GM20431 (cell line): Measurements from ENCODE around the gene WASHC2A.
"Not testable (repeated sequence)": the region's sequence is repeated elsewhere in the genome, so short reads cannot be mapped to it uniquely, and the experiment has no call there.

Experiments used
- in situ Hi-C: fragments of 300-500 bp; cut with MseI, MboI; formaldehyde crosslinking; loops from one replicate; pipeline ENCODE4 v1.15.0; 2020; ENCODE audit warnings: low sequenced_read_pairs; ENCODE audit not compliant: unreplicated experiment

Gene WASHC2A

DNA sequence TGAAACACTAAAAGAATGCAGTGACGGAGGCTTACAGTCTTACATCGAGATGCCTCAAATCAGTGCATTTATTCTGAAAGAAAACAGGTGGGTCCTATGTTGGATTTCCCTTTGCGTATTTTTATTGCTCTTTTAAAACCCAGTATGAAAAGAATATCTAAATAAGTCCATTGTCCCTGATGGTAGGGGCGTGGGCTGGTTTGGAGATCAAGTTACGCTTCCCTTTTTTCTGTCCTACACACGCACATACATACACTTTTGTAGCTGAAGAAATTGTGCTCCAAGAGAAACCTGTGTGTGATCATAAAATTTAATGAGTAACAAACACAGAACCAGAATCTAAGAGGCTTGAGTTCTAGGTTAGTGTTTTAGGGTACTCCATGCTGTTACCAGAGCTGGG, 64.6 kb downstream of the WASHC2A start:
- in situ Hi-C loops: not testable (repeated sequence)

GRCh38 chr10:50132841-50133240, 65.1 kb downstream of the WASHC2A start:
- in situ Hi-C loops: not testable (repeated sequence)

DNA sequence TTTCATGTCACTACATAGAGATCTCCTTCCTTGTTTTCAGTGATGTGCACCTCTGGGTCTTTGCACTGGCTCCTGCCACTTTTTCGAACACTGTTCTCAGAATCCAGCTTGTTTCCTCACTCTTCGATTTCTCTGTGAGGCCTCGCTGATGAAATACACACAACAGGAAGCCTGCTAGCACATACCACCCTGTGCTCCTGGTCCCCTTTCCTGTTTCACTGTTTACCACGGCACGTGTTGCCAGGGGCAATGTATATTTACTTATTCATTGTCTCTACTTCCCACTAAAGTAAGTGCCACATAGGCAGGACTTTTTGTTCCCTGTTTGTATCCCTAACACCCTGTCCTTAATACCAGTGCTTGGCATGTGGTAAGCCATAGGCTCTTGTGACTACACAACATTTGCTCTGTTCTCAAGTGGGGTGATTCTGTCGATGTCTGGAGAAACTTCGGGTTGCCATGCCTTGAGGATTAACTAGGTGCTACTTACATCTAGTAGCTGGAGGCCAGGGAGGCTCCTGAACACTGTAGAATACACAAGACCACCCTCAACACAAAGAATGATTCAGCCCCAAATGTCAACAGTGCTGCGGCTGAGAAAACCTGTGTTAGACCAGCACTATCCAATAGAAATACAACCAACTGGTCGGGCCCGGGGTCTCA, 75.9 kb downstream of the WASHC2A start:
- in situ Hi-C loops: not testable (repeated sequence)

DNA sequence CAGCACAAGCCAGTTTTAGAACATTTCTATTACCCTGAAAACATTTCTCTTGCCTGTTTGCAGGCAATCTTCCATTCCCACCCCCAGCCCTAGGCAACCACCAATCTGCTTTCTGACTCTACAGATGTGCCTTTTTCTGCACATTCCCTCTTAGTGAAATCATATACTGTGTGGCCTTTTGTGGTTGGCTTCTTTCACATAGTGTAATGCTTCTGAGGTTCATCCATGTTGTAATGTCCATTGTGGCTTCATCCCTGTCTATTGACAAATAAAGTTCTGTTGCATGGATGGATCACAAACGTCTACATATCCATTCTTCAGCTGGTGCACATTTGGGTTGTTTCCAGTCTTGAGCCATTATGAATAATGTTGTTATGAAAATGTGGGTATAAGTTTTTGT, 77.8 kb downstream of the WASHC2A start:
- in situ Hi-C loops: not testable (repeated sequence)

GRCh38 chr10:50152792-50153272, 85.1 kb downstream of the WASHC2A start:
- in situ Hi-C loops: no loop called here

- in situ Hi-C loops: not testable (repeated sequence)
Observed at GRCh38 chr10:50157868-50158267, 90.1 kb downstream of the WASHC2A start.

DNA sequence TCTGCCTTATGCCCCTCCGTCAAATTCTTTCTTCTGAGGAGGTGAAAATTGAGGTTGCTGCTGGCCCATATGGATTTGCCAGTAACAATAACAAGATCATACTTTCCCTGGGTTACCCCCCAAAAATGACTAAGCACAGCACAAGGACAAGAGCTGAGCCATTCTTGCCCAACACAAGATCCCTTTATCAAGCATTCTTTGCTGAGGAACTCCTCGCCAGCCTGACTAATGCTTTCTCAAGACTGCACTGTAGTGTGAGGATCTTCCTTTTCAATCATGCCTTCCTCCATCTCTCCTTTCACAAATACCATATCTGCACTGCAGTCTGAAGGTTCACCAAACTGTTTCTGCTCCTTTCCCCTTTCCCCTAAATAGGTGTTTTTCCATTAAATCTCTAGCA, 92.1 kb downstream of the WASHC2A start:
- in situ Hi-C loops: not testable (repeated sequence)

DNA sequence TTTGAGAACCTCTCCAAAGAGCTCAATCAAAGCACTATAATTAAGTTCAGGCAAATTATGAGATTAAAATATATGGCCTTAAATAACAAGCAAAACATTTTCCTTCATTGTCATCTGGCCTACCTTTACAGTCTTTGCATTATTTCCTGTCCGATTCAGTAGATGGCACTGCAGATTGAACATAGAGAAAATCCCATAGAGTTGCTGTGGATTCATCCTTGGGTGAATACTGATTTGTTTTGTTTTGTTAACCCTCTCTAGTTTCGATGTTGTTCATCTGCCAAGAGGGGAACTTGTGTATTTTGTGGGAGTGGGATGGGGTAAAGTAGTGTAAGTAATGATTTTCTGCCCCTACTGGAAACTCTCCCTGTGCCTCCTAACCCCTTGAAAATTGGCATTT, 97.3 kb downstream of the WASHC2A start:
- in situ Hi-C loops: not testable (repeated sequence)

- in situ Hi-C loops: not testable (repeated sequence)
Observed at GRCh38 chr10:50167833-50168232, 100.1 kb downstream of the WASHC2A start.

DNA sequence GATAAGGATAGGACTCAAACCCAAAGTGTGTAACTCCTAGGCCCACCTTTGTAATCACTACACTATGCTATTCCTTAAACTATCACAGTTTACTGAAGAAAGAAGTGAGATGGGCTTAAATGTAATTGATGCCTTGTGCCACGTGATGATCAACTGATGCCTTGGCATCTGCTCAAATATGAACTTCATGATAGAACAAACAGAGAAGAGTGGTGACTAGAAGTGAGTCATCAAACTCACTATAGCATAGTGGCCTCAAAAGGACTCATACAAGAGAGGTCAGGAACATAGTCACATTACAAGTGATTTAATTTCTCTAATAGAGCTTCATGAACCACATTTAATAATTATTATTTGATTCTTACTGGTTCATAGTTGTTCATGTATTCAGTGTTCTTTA, 101.8 kb downstream of the WASHC2A start:
- in situ Hi-C loops: not testable (repeated sequence)

DNA sequence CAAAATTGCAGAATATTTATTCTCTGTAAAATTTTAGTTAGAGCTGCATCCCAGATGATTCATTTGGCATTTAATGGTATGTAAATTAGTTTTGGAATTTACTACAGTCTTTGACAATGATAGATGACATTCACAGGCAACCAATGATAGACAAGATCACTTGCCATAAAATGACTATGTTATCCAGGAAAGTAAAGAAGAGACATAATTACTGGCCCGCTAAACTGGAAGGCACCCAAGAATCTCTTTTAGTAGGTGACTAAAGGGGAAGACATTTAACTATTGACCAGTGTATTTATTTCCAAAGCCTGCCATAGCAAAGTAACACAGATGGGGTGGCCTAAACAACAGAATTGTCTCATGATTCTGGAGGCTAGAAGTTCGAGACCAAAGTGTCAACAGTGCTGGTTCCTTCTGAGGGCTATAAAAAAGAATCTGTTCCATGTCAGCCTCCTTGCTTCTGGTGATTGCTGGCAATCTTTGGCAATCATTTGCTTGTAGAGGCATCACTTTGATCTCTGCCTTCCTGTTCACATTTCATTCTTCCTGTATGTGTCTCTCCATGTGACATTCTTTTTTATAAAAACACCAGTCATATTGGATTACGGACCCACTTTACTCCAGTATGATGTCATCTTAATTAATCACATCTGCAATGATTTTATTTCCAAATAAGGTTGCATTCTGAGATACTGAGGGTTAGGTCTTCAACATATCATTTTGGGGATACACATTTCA, 107.2 kb downstream of the WASHC2A start:
- in situ Hi-C loops: not testable (repeated sequence)
